HL-60 (cell line): ENCODE results near the gene HOTAIR.

Source experiments
- GABPA ChIP-seq: IDR thresholded peaks from 2 replicates; pipeline ENCODE4 v1.6.1; 2012; ENCODE audit warnings: low read depth
- POLR2AphosphoS5 ChIP-seq: IDR thresholded peaks from 2 replicates; pipeline ENCODE4 v1.6.1; 2012; ENCODE audit warnings: low read depth
- SPI1 ChIP-seq: IDR thresholded peaks from 2 replicates; pipeline ENCODE4 v1.6.1; 2012; ENCODE audit warnings: low read depth, mild to moderate bottlenecking, borderline replicate concordance
- TF ChIP-seq, protein P1 (sequence below): IDR thresholded peaks from one replicate; pipeline ENCODE4 v1.5.1; 2011; ENCODE audit warnings: low read length, control low read depth, inconsistent platforms; ENCODE audit not compliant: insufficient read depth
- TF ChIP-seq, protein P2 (sequence below): IDR thresholded peaks from 2 replicates; pipeline ENCODE4 v1.6.1; 2012; ENCODE audit warnings: low read depth; ENCODE audit not compliant: insufficient replicate concordance

DNA sequence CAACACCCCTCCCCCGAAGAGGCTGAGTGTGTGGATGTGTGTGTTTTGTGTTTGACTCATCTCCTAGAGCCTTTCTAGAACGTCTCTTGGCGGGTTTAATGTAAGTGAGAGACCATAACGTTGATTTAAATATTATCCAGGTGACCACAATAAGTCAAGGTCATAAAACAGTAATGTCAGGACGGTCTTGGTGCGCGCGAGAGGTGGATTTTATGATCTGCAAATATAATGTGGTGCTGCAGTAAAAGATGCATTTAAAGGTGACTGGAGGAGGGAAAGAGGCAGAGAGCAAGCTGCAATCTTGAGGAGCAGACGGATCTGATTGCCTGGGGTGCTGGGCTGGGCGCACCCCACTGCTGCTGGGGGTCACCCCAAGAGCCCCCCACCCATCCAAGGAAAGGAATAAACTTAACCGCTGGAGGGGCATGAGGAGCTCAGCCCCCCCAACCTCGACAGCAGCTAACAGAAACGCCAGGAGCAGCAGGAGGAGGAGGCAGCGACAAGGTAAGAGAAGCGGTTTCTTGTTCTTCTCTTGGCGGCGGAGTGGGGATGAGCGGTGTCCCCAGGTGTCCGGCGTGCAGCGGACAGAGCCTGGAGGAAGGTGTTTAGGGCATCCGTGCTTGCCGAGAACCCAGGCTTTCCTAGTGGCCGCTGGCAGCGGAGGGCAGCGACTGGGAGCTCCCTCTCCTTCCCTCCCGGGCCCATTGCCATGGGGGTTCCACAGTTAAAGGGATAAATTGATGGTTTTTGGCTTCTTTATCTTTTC lies 15.7 kb upstream of the HOTAIR start:
- TF ChIP-seq, protein P1, sequence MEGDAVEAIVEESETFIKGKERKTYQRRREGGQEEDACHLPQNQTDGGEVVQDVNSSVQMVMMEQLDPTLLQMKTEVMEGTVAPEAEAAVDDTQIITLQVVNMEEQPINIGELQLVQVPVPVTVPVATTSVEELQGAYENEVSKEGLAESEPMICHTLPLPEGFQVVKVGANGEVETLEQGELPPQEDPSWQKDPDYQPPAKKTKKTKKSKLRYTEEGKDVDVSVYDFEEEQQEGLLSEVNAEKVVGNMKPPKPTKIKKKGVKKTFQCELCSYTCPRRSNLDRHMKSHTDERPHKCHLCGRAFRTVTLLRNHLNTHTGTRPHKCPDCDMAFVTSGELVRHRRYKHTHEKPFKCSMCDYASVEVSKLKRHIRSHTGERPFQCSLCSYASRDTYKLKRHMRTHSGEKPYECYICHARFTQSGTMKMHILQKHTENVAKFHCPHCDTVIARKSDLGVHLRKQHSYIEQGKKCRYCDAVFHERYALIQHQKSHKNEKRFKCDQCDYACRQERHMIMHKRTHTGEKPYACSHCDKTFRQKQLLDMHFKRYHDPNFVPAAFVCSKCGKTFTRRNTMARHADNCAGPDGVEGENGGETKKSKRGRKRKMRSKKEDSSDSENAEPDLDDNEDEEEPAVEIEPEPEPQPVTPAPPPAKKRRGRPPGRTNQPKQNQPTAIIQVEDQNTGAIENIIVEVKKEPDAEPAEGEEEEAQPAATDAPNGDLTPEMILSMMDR: no peak
- TF ChIP-seq POLR2AphosphoS5: no peak
- TF ChIP-seq GABPA: no peak
- TF ChIP-seq, protein P2, sequence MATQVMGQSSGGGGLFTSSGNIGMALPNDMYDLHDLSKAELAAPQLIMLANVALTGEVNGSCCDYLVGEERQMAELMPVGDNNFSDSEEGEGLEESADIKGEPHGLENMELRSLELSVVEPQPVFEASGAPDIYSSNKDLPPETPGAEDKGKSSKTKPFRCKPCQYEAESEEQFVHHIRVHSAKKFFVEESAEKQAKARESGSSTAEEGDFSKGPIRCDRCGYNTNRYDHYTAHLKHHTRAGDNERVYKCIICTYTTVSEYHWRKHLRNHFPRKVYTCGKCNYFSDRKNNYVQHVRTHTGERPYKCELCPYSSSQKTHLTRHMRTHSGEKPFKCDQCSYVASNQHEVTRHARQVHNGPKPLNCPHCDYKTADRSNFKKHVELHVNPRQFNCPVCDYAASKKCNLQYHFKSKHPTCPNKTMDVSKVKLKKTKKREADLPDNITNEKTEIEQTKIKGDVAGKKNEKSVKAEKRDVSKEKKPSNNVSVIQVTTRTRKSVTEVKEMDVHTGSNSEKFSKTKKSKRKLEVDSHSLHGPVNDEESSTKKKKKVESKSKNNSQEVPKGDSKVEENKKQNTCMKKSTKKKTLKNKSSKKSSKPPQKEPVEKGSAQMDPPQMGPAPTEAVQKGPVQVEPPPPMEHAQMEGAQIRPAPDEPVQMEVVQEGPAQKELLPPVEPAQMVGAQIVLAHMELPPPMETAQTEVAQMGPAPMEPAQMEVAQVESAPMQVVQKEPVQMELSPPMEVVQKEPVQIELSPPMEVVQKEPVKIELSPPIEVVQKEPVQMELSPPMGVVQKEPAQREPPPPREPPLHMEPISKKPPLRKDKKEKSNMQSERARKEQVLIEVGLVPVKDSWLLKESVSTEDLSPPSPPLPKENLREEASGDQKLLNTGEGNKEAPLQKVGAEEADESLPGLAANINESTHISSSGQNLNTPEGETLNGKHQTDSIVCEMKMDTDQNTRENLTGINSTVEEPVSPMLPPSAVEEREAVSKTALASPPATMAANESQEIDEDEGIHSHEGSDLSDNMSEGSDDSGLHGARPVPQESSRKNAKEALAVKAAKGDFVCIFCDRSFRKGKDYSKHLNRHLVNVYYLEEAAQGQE: no peak
- no peak for TF ChIP-seq SPI1
